Neural progenitor cell (in vitro differentiated cells): ENCODE results near the gene CA5A. TPM values are rescaled to one million over a fixed set of nuclear protein-coding genes. Genes with fewer than 3 reads are reported as not detected.
A peak's percentile ranks its signal among the peaks of the same experiment; 100 is the strongest.

Experiments
- DNase-seq: peaks from one replicate; pipeline ENCODE4 v3.0.0-alpha.2; 2016; ENCODE audit warnings: low spot score
- H2AFZ ChIP-seq: fragments of 200-600 bp; sonication (generic); replicated peaks from 2 replicates; pipeline ENCODE4 v1.6.1; 2016; ENCODE audit warnings: antibody characterized with exemption
- H3F3A ChIP-seq: fragments of 200-600 bp; sonication (generic); 2 replicates; pipeline ENCODE4 v1.6.1; 2016; ENCODE audit warnings: antibody characterized with exemption, low read depth
- H3K27ac ChIP-seq: fragments of 200-600 bp; sonication (generic); 2 replicates; pipeline ENCODE4 v1.5.1; 2016; ENCODE audit warnings: mild to moderate bottlenecking
- H3K27me3 ChIP-seq: fragments of 200-600 bp; sonication (generic); 2 replicates; pipeline ENCODE4 v1.6.1; 2016; ENCODE audit warnings: mild to moderate bottlenecking, moderate library complexity
- H3K36me3 ChIP-seq: fragments of 200-600 bp; sonication (generic); 2 replicates; pipeline ENCODE4 v1.5.1; 2016
- H3K4me1 ChIP-seq: fragments of 200-600 bp; sonication (generic); 2 replicates; pipeline ENCODE4 v1.6.1; 2016; ENCODE audit warnings: mixed run types
- H3K4me2 ChIP-seq: fragments of 200-600 bp; sonication (generic); 2 replicates; pipeline ENCODE4 v1.6.1; 2016
- H3K4me3 ChIP-seq: fragments of 200-600 bp; sonication (generic); 2 replicates; pipeline ENCODE4 v1.5.1; 2016
- H3K79me2 ChIP-seq: fragments of 200-600 bp; sonication (generic); 2 replicates; pipeline ENCODE4 v1.6.1; 2016; ENCODE audit warnings: low read depth
- H3K9ac ChIP-seq: fragments of 200-600 bp; sonication (generic); 2 replicates; pipeline ENCODE4 v1.6.1; 2016
- H3K9me3 ChIP-seq: fragments of 200-600 bp; sonication (generic); 2 replicates; pipeline ENCODE4 v1.5.1; 2016; ENCODE audit warnings: low read depth
- H4K20me1 ChIP-seq: fragments of 200-600 bp; sonication (generic); 2 replicates; pipeline ENCODE4 v1.6.1; 2016; ENCODE audit warnings: low read depth
- H3K27ac Mint-ChIP-seq: 3 replicates; pipeline ENCODE4 v1.8.0; 2021; ENCODE audit warnings: mixed read lengths
- H3K27me3 Mint-ChIP-seq: 2 replicates; pipeline ENCODE4 v1.8.0; 2022; ENCODE audit warnings: low read depth, mild to moderate bottlenecking, inconsistent platforms, moderate library complexity, mixed read lengths; ENCODE audit not compliant: insufficient read depth
- H3K36me3 Mint-ChIP-seq: 3 replicates; pipeline ENCODE4 v1.8.0; 2021; ENCODE audit warnings: mixed read lengths
- H3K4me1 Mint-ChIP-seq: 3 replicates; pipeline ENCODE4 v1.8.0; 2021; ENCODE audit warnings: mixed read lengths
- H3K4me3 Mint-ChIP-seq: 3 replicates; pipeline ENCODE4 v1.8.0; 2021; ENCODE audit warnings: mild to moderate bottlenecking, moderate library complexity, mixed read lengths
- H3K9me3 Mint-ChIP-seq: 3 replicates; pipeline ENCODE4 v1.8.0; 2020; ENCODE audit warnings: mixed read lengths
- EZH2 ChIP-seq: fragments of 200-600 bp; sonication (generic); IDR thresholded peaks from 2 replicates; pipeline ENCODE4 v1.6.1; 2017; ENCODE audit warnings: antibody characterized with exemption, mild to moderate bottlenecking, moderate library complexity
- EZH2phosphoT487 ChIP-seq: fragments of 200-600 bp; sonication (generic); IDR thresholded peaks from 2 replicates; pipeline ENCODE4 v1.6.1; 2017; ENCODE audit warnings: antibody characterized with exemption
- total RNA-seq: library from RNA; depleted of rRNA; stranded (reverse); fragments of >200 nt; gene quantifications from 2 replicates; pipeline ENCODE4 v1.2.3, GENCODE V29; 2015; ENCODE audit warnings: low replicate concordance
- TF ChIP-seq, protein P1 (sequence below): fragments of 200-600 bp; sonication (generic); IDR thresholded peaks from 2 replicates; pipeline ENCODE4 v1.5.1; 2017; ENCODE audit warnings: antibody characterized with exemption, mild to moderate bottlenecking

CA5A gene
- total RNA-seq, 1 donor from 2014 or later: not detected

DNA sequence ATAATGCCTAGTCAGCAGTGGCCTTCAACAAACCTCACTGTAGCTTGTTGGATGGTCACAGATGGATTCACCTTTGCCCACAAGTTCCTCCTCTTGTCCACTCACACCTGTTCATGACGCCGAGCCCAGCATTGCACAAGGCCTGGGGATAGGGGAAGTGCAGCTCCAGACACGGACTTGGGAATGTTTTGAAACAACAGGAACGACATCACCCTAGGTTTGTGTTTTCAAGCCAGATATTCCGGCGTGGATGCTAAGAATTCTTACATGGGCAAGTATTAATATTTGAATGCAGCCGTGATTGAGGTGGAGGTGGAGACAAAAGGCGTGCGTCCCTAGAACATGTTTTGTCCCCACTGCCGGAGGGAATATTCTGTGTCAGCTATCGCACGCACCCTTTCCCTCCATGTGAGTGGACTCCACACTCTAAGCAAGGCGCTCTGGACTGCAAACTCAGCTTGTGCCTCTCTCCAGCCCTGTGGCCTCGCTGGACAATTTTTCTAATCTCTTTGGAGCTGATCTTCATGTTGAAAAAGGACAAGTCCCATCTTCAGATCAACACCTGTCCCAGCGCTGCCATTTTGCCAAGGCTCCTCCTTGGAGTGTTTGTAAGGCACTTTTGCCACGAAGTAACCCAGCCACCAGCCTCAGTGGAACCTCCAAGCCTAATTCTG, 12.9 kb upstream of the CA5A start:
- Histone ChIP-seq H3K79me2 (peaks cover 26% of the 10 kb centered on the region), H2AFZ (no peak overlapping the region), H3K4me1 (peaks cover 12% of the 10 kb centered on the region), H3K36me3 (no peaks in the 10 kb centered on the region), H3K4me2 (no peak overlapping the region), H3K27ac (no peak overlapping the region), H3K27me3 (no peaks in the 10 kb centered on the region), H4K20me1 (peaks cover 19% of the 10 kb centered on the region), H3K9me3 (no peaks in the 10 kb centered on the region), H3K9ac (no peak overlapping the region), H3F3A (peaks cover 8% of the 10 kb centered on the region), H3K4me3 (no peak overlapping the region)
- no peak for DNase-seq
- Mint-ChIP-seq H3K27me3 (peaks cover 3% of the 10 kb centered on the region), H3K27ac (no peak overlapping the region), H3K9me3 (no peaks in the 10 kb centered on the region), H3K36me3 (peaks cover 3% of the 10 kb centered on the region), H3K4me3 (peak overlapping the region; percentile 66), H3K4me1 (peaks cover 12% of the 10 kb centered on the region)
- TF ChIP-seq EZH2phosphoT487 (no peak), EZH2 (no peak)
- TF ChIP-seq, protein P1, sequence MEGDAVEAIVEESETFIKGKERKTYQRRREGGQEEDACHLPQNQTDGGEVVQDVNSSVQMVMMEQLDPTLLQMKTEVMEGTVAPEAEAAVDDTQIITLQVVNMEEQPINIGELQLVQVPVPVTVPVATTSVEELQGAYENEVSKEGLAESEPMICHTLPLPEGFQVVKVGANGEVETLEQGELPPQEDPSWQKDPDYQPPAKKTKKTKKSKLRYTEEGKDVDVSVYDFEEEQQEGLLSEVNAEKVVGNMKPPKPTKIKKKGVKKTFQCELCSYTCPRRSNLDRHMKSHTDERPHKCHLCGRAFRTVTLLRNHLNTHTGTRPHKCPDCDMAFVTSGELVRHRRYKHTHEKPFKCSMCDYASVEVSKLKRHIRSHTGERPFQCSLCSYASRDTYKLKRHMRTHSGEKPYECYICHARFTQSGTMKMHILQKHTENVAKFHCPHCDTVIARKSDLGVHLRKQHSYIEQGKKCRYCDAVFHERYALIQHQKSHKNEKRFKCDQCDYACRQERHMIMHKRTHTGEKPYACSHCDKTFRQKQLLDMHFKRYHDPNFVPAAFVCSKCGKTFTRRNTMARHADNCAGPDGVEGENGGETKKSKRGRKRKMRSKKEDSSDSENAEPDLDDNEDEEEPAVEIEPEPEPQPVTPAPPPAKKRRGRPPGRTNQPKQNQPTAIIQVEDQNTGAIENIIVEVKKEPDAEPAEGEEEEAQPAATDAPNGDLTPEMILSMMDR: no peak

DNA sequence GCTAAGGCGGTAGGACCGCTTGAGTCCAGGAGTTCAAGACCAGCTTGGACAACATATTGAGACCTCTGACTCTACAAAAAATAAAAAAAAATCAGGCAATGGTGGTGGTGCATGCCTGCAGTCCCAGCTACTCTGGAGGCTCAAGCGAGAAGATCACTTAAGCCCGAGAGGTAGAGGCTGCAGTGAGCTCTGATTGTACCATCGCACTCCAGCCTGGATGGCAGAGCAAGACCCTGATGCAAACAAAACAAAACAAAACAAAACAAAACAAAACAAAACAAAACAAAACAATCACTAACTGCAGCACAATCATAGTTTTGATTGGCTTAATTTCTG, 12.4 kb upstream of the CA5A start:
- no peak for TF ChIP-seq EZH2
- TF ChIP-seq, protein P1: no peak
- TF ChIP-seq EZH2phosphoT487: no peak
- Histone ChIP-seq H2AFZ (no peak overlapping the region), H3F3A (peaks cover 8% of the 10 kb centered on the region), H3K4me2 (no peak overlapping the region), H3K79me2 (peaks cover 21% of the 10 kb centered on the region), H4K20me1 (peaks cover 14% of the 10 kb centered on the region), H3K27me3 (no peaks in the 10 kb centered on the region), H3K27ac (no peak overlapping the region), H3K4me3 (no peak overlapping the region), H3K9ac (no peak overlapping the region), H3K9me3 (no peaks in the 10 kb centered on the region), H3K4me1 (peaks cover 12% of the 10 kb centered on the region), H3K36me3 (no peaks in the 10 kb centered on the region)
- no peak for DNase-seq
- Mint-ChIP-seq H3K9me3 (no peaks in the 10 kb centered on the region), H3K4me3 (no peak overlapping the region), H3K4me1 (peaks cover 12% of the 10 kb centered on the region), H3K36me3 (peaks cover 3% of the 10 kb centered on the region), H3K27me3 (peaks cover 3% of the 10 kb centered on the region), H3K27ac (no peak overlapping the region)

DNA sequence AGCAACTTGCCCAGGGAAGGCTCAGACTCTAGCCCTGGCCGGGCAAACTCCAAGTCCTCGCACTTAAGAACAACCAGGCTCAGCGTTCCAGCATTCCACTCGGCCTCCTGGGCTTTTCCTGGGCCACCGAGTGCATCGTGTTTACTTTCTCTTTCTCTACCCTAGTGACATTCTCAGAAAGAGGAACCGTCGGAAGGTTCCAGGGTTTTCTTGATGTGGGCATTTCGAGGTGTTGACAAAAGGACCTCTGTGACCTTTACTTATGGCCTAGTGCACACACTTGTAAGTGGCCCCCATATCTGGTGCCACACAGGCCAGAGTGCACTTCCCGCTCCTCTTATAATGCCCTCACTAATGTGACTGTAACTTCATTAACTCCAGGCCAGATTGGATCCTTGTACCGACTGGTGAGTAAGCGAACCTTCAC, 11.8 kb upstream of the CA5A start:
- Histone ChIP-seq H3K9me3 (no peaks in the 10 kb centered on the region), H3K9ac (no peak overlapping the region), H3F3A (peaks cover 8% of the 10 kb centered on the region), H3K36me3 (no peaks in the 10 kb centered on the region), H3K27ac (no peak overlapping the region), H2AFZ (no peak overlapping the region), H3K4me1 (peaks cover 12% of the 10 kb centered on the region), H4K20me1 (peaks cover 10% of the 10 kb centered on the region), H3K4me2 (no peak overlapping the region), H3K4me3 (no peak overlapping the region), H3K79me2 (peaks cover 16% of the 10 kb centered on the region), H3K27me3 (no peaks in the 10 kb centered on the region)
- Mint-ChIP-seq H3K36me3 (no peaks in the 10 kb centered on the region), H3K4me1 (peaks cover 6% of the 10 kb centered on the region), H3K27ac (no peak overlapping the region), H3K9me3 (no peaks in the 10 kb centered on the region), H3K4me3 (no peak overlapping the region), H3K27me3 (peaks cover 3% of the 10 kb centered on the region)
- DNase-seq: no peak
- no peak for TF ChIP-seq EZH2
- TF ChIP-seq EZH2phosphoT487: no peak
- TF ChIP-seq, protein P1: no peak
